ENCODE results near the gene IL1R2.
"Not testable (repeated sequence)": the region's sequence is repeated elsewhere in the genome, so short reads cannot be mapped to it uniquely, and the experiment has no call there.

The IL1R2 gene

GRCh38 chr2:102061286-102061699 is 69.5 kb downstream of the IL1R2 start:
- Histone ChIP-seq H3K27me3 (ENCODE audit: control insufficient read depth, insufficient read depth, low read length) (no peaks in the 10 kb centered on the region), H3K9me3 (ENCODE audit: control insufficient read depth, low read depth, low read length) (no peaks in the 10 kb centered on the region), H3K9ac (ENCODE audit: low read length) (no peak overlapping the region), H3K36me3 (ENCODE audit: control insufficient read depth, low read depth, low read length) (no peaks in the 10 kb centered on the region), H3K4me3 (ENCODE audit: low read length) (no peak overlapping the region), H3K4me1 (ENCODE audit: control insufficient read depth, low read depth, low read length) (no peaks in the 10 kb centered on the region), H3K27ac (ENCODE audit: low read length) (no peak overlapping the region)

- no peak overlapping the region for H3K9ac ChIP-seq (ENCODE audit: low read length)
- no peak overlapping the region for H3K27ac ChIP-seq (ENCODE audit: low read length)
- no peak overlapping the region for H3K4me3 ChIP-seq (ENCODE audit: low read length)
- no peaks in the 10 kb centered on the region for H3K4me1 ChIP-seq (ENCODE audit: control insufficient read depth, low read depth, low read length)
- no peaks in the 10 kb centered on the region for H3K36me3 ChIP-seq (ENCODE audit: control insufficient read depth, low read depth, low read length)
- no peaks in the 10 kb centered on the region for H3K27me3 ChIP-seq (ENCODE audit: control insufficient read depth, insufficient read depth, low read length)
- H3K9me3 ChIP-seq (ENCODE audit: control insufficient read depth, low read depth, low read length) = no peaks in the 10 kb centered on the region
Measured at GRCh38 chr2:102061962-102062795, 70.4 kb downstream of the IL1R2 start.

- no peaks in the 10 kb centered on the region for H3K27me3 ChIP-seq (ENCODE audit: control insufficient read depth, insufficient read depth, low read length)
- H3K4me3 ChIP-seq (ENCODE audit: low read length) = no peak overlapping the region
- H3K36me3 ChIP-seq (ENCODE audit: control insufficient read depth, low read depth, low read length) = no peaks in the 10 kb centered on the region
- no peak overlapping the region for H3K9ac ChIP-seq (ENCODE audit: low read length)
- no peaks in the 10 kb centered on the region for H3K4me1 ChIP-seq (ENCODE audit: control insufficient read depth, low read depth, low read length)
- H3K9me3 ChIP-seq (ENCODE audit: control insufficient read depth, low read depth, low read length) = no peaks in the 10 kb centered on the region
- H3K27ac ChIP-seq (ENCODE audit: low read length) = no peak overlapping the region
Measured at GRCh38 chr2:102062802-102063201, 71.0 kb downstream of the IL1R2 start.

GRCh38 chr2:102063487-102063911 is 71.7 kb downstream of the IL1R2 start:
- Histone ChIP-seq H3K27me3 (ENCODE audit: control insufficient read depth, insufficient read depth, low read length) (no peaks in the 10 kb centered on the region), H3K4me3 (ENCODE audit: low read length) (no peak overlapping the region), H3K9ac (ENCODE audit: low read length) (no peak overlapping the region), H3K4me1 (ENCODE audit: control insufficient read depth, low read depth, low read length) (no peaks in the 10 kb centered on the region), H3K9me3 (ENCODE audit: control insufficient read depth, low read depth, low read length) (no peaks in the 10 kb centered on the region), H3K27ac (ENCODE audit: low read length) (no peak overlapping the region), H3K36me3 (ENCODE audit: control insufficient read depth, low read depth, low read length) (no peaks in the 10 kb centered on the region)

- no peaks in the 10 kb centered on the region for H3K4me1 ChIP-seq (ENCODE audit: control insufficient read depth, low read depth, low read length)
- H3K27ac ChIP-seq (ENCODE audit: low read length) = no peak overlapping the region
Measured at GRCh38 chr2:102063941-102064678, 72.3 kb downstream of the IL1R2 start.

GRCh38 chr2:102064679-102065674 is 73.2 kb downstream of the IL1R2 start:
- no peak overlapping the region for H3K27ac ChIP-seq (ENCODE audit: low read length)
- H3K9ac ChIP-seq (ENCODE audit: low read length) = no peak overlapping the region
- no peaks in the 10 kb centered on the region for H3K36me3 ChIP-seq (ENCODE audit: control insufficient read depth, low read depth, low read length)
- no peaks in the 10 kb centered on the region for H3K27me3 ChIP-seq (ENCODE audit: control insufficient read depth, insufficient read depth, low read length)
- H3K9me3 ChIP-seq (ENCODE audit: control insufficient read depth, low read depth, low read length) = no peaks in the 10 kb centered on the region
- no peaks in the 10 kb centered on the region for H3K4me1 ChIP-seq (ENCODE audit: control insufficient read depth, low read depth, low read length)
- H3K4me3 ChIP-seq (ENCODE audit: low read length) = no peak overlapping the region

More at GRCh38 chr2:102063941-102064678, 72.3 kb downstream of the IL1R2 start:
- Histone ChIP-seq H3K27me3 (ENCODE audit: control insufficient read depth, insufficient read depth, low read length) (no peaks in the 10 kb centered on the region), H3K36me3 (ENCODE audit: control insufficient read depth, low read depth, low read length) (no peaks in the 10 kb centered on the region), H3K9me3 (ENCODE audit: control insufficient read depth, low read depth, low read length) (no peaks in the 10 kb centered on the region), H3K9ac (ENCODE audit: low read length) (no peak overlapping the region), H3K4me3 (ENCODE audit: low read length) (no peak overlapping the region)

- no peaks in the 10 kb centered on the region for H3K4me1 ChIP-seq (ENCODE audit: control insufficient read depth, low read depth, low read length)
Measured at GRCh38 chr2:102065675-102066252, 74.0 kb downstream of the IL1R2 start.

GRCh38 chr2:102066554-102066953 is 74.8 kb downstream of the IL1R2 start:
- H3K9me3 ChIP-seq (ENCODE audit: control insufficient read depth, low read depth, low read length) = no peaks in the 10 kb centered on the region
- no peak overlapping the region for H3K4me3 ChIP-seq (ENCODE audit: low read length)
- H3K9ac ChIP-seq (ENCODE audit: low read length) = no peak overlapping the region
- no peaks in the 10 kb centered on the region for H3K4me1 ChIP-seq (ENCODE audit: control insufficient read depth, low read depth, low read length)
- H3K27me3 ChIP-seq (ENCODE audit: control insufficient read depth, insufficient read depth, low read length) = no peaks in the 10 kb centered on the region
- H3K27ac ChIP-seq (ENCODE audit: low read length) = no peak overlapping the region
- H3K36me3 ChIP-seq (ENCODE audit: control insufficient read depth, low read depth, low read length) = no peaks in the 10 kb centered on the region

More at GRCh38 chr2:102065675-102066252, 74.0 kb downstream of the IL1R2 start:
- no peak overlapping the region for H3K4me3 ChIP-seq (ENCODE audit: low read length)
- no peaks in the 10 kb centered on the region for H3K36me3 ChIP-seq (ENCODE audit: control insufficient read depth, low read depth, low read length)
- H3K27ac ChIP-seq (ENCODE audit: low read length) = no peak overlapping the region
- no peaks in the 10 kb centered on the region for H3K9me3 ChIP-seq (ENCODE audit: control insufficient read depth, low read depth, low read length)
- H3K9ac ChIP-seq (ENCODE audit: low read length) = no peak overlapping the region
- H3K27me3 ChIP-seq (ENCODE audit: control insufficient read depth, insufficient read depth, low read length) = no peaks in the 10 kb centered on the region

- not testable (repeated sequence) for H3K27ac ChIP-seq (ENCODE audit: low read length); H3K27me3 ChIP-seq (ENCODE audit: control insufficient read depth, insufficient read depth, low read length); H3K4me1 ChIP-seq (ENCODE audit: control insufficient read depth, low read depth, low read length); H3K9ac ChIP-seq (ENCODE audit: low read length); H3K36me3 ChIP-seq (ENCODE audit: control insufficient read depth, low read depth, low read length); H3K9me3 ChIP-seq (ENCODE audit: control insufficient read depth, low read depth, low read length); H3K4me3 ChIP-seq (ENCODE audit: low read length)
Measured at GRCh38 chr2:102068126-102068525, 76.4 kb downstream of the IL1R2 start.

- H3K4me3 ChIP-seq (ENCODE audit: low read length) = no peak overlapping the region
- H3K27me3 ChIP-seq (ENCODE audit: control insufficient read depth, insufficient read depth, low read length) = no peaks in the 10 kb centered on the region
- H3K9ac ChIP-seq (ENCODE audit: low read length) = no peak overlapping the region
- no peaks in the 10 kb centered on the region for H3K4me1 ChIP-seq (ENCODE audit: control insufficient read depth, low read depth, low read length)
- no peaks in the 10 kb centered on the region for H3K9me3 ChIP-seq (ENCODE audit: control insufficient read depth, low read depth, low read length)
- no peaks in the 10 kb centered on the region for H3K36me3 ChIP-seq (ENCODE audit: control insufficient read depth, low read depth, low read length)
- H3K27ac ChIP-seq (ENCODE audit: low read length) = no peak overlapping the region
Measured at GRCh38 chr2:102069311-102069974, 77.7 kb downstream of the IL1R2 start.
